Tibial nerve (tissue), 4 donors: ENCODE measurements around the gene SELENOH.

Source experiments
- EP300 ChIP-seq, 2 donors: sonication (generic); formaldehyde crosslinking; IDR thresholded peaks; one replicate each; pipeline ENCODE4 v1.6.1; 2017; ENCODE audit warnings: antibody characterized with exemption in 2 of 2, mild to moderate bottlenecking in 1 of 2
- POLR2A ChIP-seq, 2 donors: fragments of 450-650 bp; IDR thresholded peaks; one replicate each; pipeline ENCODE4 v1.6.1; 2017; ENCODE audit warnings: antibody characterized with exemption in 2 of 2, mild to moderate bottlenecking in 2 of 2, moderate library complexity in 2 of 2
- TF ChIP-seq, protein P1 (sequence below), 5 experiments: fragments of 200-600 bp in 3 of 5; fragments of 450-650 bp in 2 of 5; sonication (generic) in 3 of 5; IDR thresholded peaks; one replicate each; pipeline ENCODE4 v1.5.1; 2016 to 2019; ENCODE audit warnings: antibody characterized with exemption in 5 of 5, mild to moderate bottlenecking in 3 of 5, moderate library complexity in 2 of 5

DNA sequence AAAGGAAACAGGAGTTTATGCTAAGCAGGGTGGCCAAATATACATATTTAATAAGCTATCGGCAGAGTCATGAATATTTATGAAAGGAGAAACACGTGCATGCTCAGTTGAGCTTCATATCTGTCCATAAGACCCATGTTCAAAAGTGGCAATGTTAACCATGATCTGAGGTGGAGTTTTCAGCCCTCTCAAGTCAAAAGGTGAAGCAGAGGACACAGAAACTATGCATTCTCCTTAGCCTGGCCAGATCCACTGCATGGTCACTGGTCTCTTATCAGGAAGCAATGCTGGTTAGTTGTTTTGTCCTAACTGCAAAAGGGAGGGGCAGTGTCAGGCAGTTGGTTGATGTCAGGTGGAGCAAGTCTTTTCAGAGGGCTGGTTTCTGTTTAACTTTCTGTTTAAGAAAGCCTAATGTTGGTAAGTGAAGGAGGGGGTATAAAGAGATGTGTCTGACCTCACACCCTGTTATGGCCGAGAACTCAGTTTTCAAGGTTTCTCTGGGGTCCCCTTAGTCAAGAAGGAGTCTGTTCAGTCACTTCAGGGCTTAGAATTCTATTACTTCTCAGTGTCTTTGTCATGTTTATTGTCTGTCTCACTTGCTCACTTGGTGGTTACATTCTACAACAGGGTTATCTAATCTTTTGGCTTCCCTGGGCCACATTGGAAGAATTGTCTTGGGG lies 5.5 kb upstream of the SELENOH start:
- TF ChIP-seq, protein P1, sequence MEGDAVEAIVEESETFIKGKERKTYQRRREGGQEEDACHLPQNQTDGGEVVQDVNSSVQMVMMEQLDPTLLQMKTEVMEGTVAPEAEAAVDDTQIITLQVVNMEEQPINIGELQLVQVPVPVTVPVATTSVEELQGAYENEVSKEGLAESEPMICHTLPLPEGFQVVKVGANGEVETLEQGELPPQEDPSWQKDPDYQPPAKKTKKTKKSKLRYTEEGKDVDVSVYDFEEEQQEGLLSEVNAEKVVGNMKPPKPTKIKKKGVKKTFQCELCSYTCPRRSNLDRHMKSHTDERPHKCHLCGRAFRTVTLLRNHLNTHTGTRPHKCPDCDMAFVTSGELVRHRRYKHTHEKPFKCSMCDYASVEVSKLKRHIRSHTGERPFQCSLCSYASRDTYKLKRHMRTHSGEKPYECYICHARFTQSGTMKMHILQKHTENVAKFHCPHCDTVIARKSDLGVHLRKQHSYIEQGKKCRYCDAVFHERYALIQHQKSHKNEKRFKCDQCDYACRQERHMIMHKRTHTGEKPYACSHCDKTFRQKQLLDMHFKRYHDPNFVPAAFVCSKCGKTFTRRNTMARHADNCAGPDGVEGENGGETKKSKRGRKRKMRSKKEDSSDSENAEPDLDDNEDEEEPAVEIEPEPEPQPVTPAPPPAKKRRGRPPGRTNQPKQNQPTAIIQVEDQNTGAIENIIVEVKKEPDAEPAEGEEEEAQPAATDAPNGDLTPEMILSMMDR (IDR thresholded peaks at IDR 0.05) = no peak
- TF ChIP-seq POLR2A (IDR thresholded peaks at IDR 0.05) (no peak), EP300 (IDR thresholded peaks at IDR 0.05) (no peak)
